ENCODE results near the gene AGAP1.

- TF ChIP-seq CTCF (IDR thresholded peaks at IDR 0.05), result no peak
- no peak for TF ChIP-seq POLR2AphosphoS5 (IDR thresholded peaks at IDR 0.05)
Measured at GRCh38 chr2:235780401-235780800, 286.6 kb downstream of the AGAP1 start.
